Dendritic cell treated with granulocyte-macrophage colony-stimulating factor and Interleukin-4, amounts not matched to agents 40 ng/mL and 50 ng/mL, for 4 days (primary cell): ENCODE measurements around the gene FAM20A.

ENCODE experiments used
- H3K27ac Mint-ChIP-seq: one replicate; pipeline ENCODE4 v1.8.0; 2022; ENCODE audit warnings: mild to moderate bottlenecking, mixed read lengths
- H3K27me3 Mint-ChIP-seq: one replicate; pipeline ENCODE4 v1.8.0; 2022; ENCODE audit warnings: mild to moderate bottlenecking, mixed read lengths
- H3K36me3 Mint-ChIP-seq: one replicate; pipeline ENCODE4 v1.8.0; 2022; ENCODE audit warnings: low read depth, mixed read lengths
- H3K4me1 Mint-ChIP-seq: one replicate; pipeline ENCODE4 v1.8.0; 2022; ENCODE audit warnings: low read depth, mixed read lengths
- H3K4me3 Mint-ChIP-seq: one replicate; pipeline ENCODE4 v1.8.0; 2022; ENCODE audit warnings: mild to moderate bottlenecking, moderate library complexity, mixed read lengths
- H3K9me3 Mint-ChIP-seq: one replicate; pipeline ENCODE4 v1.8.0; 2022; ENCODE audit warnings: mixed read lengths
- intact Hi-C: fragments of 100-400 bp; cut with micrococcal nuclease; formaldehyde crosslinking; loops from one replicate; pipeline ENCODE4 v1.15.0; 2022

FAM20A gene

DNA sequence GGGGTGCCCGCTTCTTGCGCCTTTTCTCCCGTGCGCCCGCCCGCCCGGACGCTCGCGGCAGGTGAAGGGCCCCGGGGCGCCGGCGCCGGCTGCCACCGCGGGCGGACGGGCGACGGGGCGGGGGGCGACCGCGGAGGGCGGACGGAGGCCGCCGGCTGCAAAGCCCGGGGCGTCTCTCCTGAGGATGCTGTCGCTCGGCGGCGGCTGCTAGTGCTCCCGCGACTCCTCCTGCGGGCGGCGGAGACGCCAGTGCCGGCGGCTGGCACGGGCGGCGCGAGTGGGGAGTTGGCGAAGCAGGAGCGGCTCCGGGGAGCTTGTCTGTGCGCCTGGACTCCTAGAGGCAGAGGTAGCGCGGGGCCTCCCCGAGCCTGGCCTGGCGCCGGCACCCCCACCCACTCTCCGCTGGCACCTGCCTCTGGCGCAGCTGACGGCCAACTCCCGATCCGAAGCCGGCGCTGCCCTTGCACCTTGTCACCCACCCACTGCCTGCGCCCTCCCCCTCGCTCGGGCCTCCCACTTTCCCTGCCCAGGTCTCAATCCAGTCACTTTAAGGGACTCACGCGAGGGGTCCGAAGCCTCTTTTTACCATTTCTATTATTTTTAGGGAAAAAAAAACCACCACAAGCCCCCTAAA lies at the start of gene FAM20A:
Gene FAM20A (minus strand): TSS at position 437 of the 634 bp plus-strand sequence. CDS start 701 bp downstream, outside the sequence.
- H3K9me3 Mint-ChIP-seq = no peaks in the 10 kb centered on the region
- H3K36me3 Mint-ChIP-seq = peaks cover 6% of the 10 kb centered on the region
- H3K27ac Mint-ChIP-seq = peak within 1 kb of the TSS; percentile 85
- peak within 1 kb of the TSS; percentile 86 for H3K4me3 Mint-ChIP-seq
- H3K4me1 Mint-ChIP-seq = peaks cover 71% of the 10 kb centered on the region
- intact Hi-C loops = no loop called here
- peaks cover 41% of the 10 kb centered on the region for H3K27me3 Mint-ChIP-seq

DNA sequence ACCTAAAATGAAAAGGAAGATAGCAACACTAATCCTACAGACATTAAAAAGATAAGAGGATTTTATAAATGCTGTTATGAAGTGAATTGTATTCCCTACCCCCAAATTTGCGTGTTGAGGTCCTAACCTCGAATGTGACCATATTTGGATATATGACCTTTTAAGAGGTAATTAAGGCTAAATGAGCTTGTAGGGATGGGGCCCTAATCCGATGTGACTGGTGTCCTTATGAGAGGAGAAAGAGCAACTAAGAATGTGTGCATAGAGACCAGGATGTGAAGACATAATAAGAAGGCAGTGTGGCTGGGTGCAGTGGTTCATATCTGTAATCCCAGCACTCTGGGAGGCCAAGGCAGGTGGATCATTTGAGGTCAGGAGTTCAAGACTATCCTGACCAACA lies 48.2 kb upstream of the FAM20A start:
- Mint-ChIP-seq H3K9me3 (peaks cover 14% of the 10 kb centered on the region), H3K4me1 (no peaks in the 10 kb centered on the region), H3K27me3 (peaks cover 12% of the 10 kb centered on the region), H3K27ac (no peak overlapping the region), H3K4me3 (no peak overlapping the region), H3K36me3 (no peaks in the 10 kb centered on the region)
- intact Hi-C loops = loop anchor here (10.0 kb wide), 1 partner anchor 505 kb away; no protein-coding TSS in a partner anchor

- Mint-ChIP-seq H3K4me3 (no peak overlapping the region), H3K27me3 (peaks cover 15% of the 10 kb centered on the region), H3K4me1 (no peaks in the 10 kb centered on the region), H3K27ac (no peak overlapping the region), H3K36me3 (no peaks in the 10 kb centered on the region), H3K9me3 (peaks cover 14% of the 10 kb centered on the region)
- intact Hi-C loops = loop anchor here (10.0 kb wide), 1 partner anchor 502 kb away; no protein-coding TSS in a partner anchor
Measured at GRCh38 chr17:68646626-68647526, 45.7 kb upstream of the FAM20A start.

DNA sequence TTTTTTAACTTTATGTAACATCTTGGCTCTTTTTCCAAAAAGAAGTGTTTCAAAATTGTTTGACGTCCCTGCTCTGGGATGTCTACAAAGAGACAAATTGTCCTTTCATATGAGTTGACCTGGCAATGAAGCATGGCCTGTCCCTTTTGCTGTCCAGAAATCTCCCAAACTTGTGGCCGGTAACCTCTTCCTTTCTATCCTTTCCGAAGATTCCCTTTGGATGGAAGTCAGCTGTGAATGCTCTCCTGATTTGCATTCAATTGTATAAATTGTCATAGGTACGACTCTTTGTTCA lies 40.9 kb upstream of the FAM20A start:
- Mint-ChIP-seq H3K27ac (no peak overlapping the region), H3K4me3 (no peak overlapping the region), H3K27me3 (peaks cover 11% of the 10 kb centered on the region), H3K9me3 (peaks cover 10% of the 10 kb centered on the region), H3K36me3 (no peaks in the 10 kb centered on the region), H3K4me1 (no peaks in the 10 kb centered on the region)
- intact Hi-C loops = loop anchor here (10.0 kb wide), 1 partner anchor 497 kb away; no protein-coding TSS in a partner anchor

DNA sequence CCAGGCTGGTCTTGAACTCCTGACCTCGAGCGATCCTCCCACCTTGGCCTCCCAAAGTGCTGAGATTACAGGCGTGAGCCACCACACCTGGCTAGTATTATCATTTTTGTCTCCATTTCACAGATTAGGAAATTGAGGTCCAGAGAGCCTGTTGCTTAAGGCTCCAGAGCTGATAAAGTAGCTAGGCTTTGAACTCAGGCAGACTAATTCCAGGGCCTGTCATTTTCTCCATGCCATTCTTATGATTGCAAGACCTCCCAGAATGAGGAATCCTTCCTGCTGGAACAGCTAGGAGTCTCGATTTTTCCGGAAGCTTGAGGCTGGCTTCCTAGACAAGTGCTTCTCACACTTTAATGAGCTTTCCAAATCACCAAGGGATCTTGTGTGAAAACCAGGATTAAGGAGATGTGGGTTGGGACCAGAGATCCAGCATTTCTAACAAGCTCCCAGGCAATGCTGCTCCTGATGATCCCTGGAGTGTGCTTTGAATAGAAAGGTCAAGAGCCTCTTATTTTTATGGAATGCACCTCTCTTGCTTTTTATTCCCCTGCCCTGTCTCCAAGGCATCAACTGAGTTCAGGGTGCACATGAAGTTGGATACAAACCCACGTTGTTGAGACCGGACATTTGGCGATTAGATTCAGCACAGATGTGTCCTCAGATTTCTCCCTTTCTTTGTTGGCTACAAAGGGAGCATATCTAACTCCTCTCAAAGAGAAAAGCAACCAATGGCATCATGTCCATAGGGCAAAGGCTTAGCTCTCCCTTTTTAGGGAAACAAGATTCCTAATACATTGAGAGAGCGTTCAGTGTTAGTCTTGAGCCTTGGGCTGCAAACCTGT lies 40.3 kb upstream of the FAM20A start:
- Mint-ChIP-seq H3K27me3 (peaks cover 11% of the 10 kb centered on the region), H3K36me3 (no peaks in the 10 kb centered on the region), H3K9me3 (peaks cover 10% of the 10 kb centered on the region), H3K4me3 (no peak overlapping the region), H3K4me1 (no peaks in the 10 kb centered on the region), H3K27ac (no peak overlapping the region)
- intact Hi-C loops = loop anchor here (10.0 kb wide), 1 partner anchor 497 kb away; no protein-coding TSS in a partner anchor

- H3K36me3 Mint-ChIP-seq = no peaks in the 10 kb centered on the region
- no peak overlapping the region for H3K27ac Mint-ChIP-seq
- H3K4me3 Mint-ChIP-seq = no peak overlapping the region
- peaks cover 17% of the 10 kb centered on the region for H3K9me3 Mint-ChIP-seq
- H3K4me1 Mint-ChIP-seq = no peaks in the 10 kb centered on the region
- intact Hi-C loops = loop anchor here (10.0 kb wide), 1 partner anchor 496 kb away; no protein-coding TSS in a partner anchor
- peaks cover 9% of the 10 kb centered on the region for H3K27me3 Mint-ChIP-seq
Measured at GRCh38 chr17:68640242-68640989, 39.2 kb upstream of the FAM20A start.

- intact Hi-C loops = no loop called here
- Mint-ChIP-seq H3K4me3 (no peak overlapping the region), H3K9me3 (peaks cover 20% of the 10 kb centered on the region), H3K36me3 (no peaks in the 10 kb centered on the region), H3K27me3 (no peaks in the 10 kb centered on the region), H3K4me1 (no peaks in the 10 kb centered on the region), H3K27ac (no peak overlapping the region)
Measured at GRCh38 chr17:68634345-68634876, 33.2 kb upstream of the FAM20A start.

- no peak overlapping the region for H3K4me3 Mint-ChIP-seq
- H3K9me3 Mint-ChIP-seq = no peaks in the 10 kb centered on the region
- intact Hi-C loops = no loop called here
- H3K27me3 Mint-ChIP-seq = peaks cover 3% of the 10 kb centered on the region
- peaks cover 11% of the 10 kb centered on the region for H3K4me1 Mint-ChIP-seq
- H3K36me3 Mint-ChIP-seq = no peaks in the 10 kb centered on the region
- H3K27ac Mint-ChIP-seq = no peak overlapping the region
Measured at GRCh38 chr17:68628576-68628957, 27.4 kb upstream of the FAM20A start.

- peaks cover 11% of the 10 kb centered on the region for H3K4me1 Mint-ChIP-seq
- H3K4me3 Mint-ChIP-seq = no peak overlapping the region
- H3K36me3 Mint-ChIP-seq = no peaks in the 10 kb centered on the region
- intact Hi-C loops = no loop called here
- H3K27me3 Mint-ChIP-seq = peaks cover 3% of the 10 kb centered on the region
- H3K9me3 Mint-ChIP-seq = no peaks in the 10 kb centered on the region
- no peak overlapping the region for H3K27ac Mint-ChIP-seq
Measured at GRCh38 chr17:68627956-68628575, 26.9 kb upstream of the FAM20A start.

DNA sequence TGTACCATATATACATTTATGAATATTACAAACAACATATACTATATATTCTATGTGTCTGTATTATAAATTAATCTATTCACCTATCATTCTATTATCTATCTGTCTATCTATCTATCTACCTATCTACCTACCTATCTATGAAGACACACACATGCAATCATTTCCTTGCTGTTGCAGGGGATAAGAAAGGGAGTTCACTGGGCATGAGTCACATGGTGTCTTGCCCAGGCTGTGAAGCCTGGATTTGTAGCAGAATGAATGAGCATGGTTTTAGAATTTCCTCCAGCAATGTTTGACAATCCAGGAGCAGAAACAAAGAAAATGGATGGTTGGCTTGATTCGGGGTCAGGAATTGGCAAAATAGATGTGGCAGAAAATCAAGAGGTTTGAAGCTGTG lies 23.2 kb upstream of the FAM20A start:
- H3K27me3 Mint-ChIP-seq = peaks cover 8% of the 10 kb centered on the region
- no peak overlapping the region for H3K4me3 Mint-ChIP-seq
- H3K9me3 Mint-ChIP-seq = peaks cover 13% of the 10 kb centered on the region
- peaks cover 11% of the 10 kb centered on the region for H3K4me1 Mint-ChIP-seq
- intact Hi-C loops = no loop called here
- H3K27ac Mint-ChIP-seq = no peak overlapping the region
- no peaks in the 10 kb centered on the region for H3K36me3 Mint-ChIP-seq

DNA sequence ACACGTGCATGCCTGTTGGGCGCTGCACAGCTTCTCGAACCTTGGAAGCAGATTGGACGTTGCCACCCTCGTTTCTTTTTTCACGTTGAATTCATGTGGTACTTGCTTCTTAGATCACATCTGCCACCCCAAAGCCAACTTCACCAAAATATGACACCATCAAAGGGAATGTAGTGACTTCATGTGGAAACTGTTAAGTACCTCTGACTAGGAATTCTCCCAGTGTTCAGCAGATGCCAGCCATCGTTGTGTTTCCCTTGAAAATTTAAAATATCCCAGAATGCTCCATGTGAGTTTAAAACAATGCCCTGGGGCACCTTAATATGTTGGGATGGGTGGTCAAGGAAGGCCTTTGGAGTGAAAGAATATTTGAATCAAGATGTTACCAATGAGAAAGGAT lies 22.6 kb upstream of the FAM20A start:
- Mint-ChIP-seq H3K27ac (no peak overlapping the region), H3K36me3 (no peaks in the 10 kb centered on the region), H3K27me3 (peaks cover 11% of the 10 kb centered on the region), H3K4me3 (no peak overlapping the region), H3K9me3 (peaks cover 13% of the 10 kb centered on the region), H3K4me1 (peaks cover 11% of the 10 kb centered on the region)
- intact Hi-C loops = no loop called here

DNA sequence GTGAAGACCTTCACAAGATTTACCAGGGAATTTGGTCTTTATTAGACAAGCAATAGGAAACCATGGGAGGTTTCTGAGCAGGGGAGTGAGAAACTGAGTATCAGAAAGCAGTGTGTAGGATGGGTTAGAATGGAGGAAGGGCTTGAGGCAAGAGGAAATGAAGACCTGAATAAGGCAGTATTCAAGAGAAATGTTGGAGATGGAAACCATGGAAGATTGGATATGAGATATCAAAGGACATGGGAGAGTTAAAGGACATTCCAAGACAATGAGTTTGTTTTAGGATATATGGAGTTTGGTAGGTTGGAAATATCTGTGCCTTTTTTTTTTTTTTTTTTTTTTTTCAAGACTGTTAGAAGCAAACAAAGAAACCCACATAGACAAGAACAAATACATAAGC lies 21.3 kb upstream of the FAM20A start:
- H3K9me3 Mint-ChIP-seq = peaks cover 13% of the 10 kb centered on the region
- H3K27ac Mint-ChIP-seq = no peak overlapping the region
- H3K36me3 Mint-ChIP-seq = no peaks in the 10 kb centered on the region
- no peaks in the 10 kb centered on the region for H3K4me1 Mint-ChIP-seq
- intact Hi-C loops = no loop called here
- peaks cover 15% of the 10 kb centered on the region for H3K27me3 Mint-ChIP-seq
- no peak overlapping the region for H3K4me3 Mint-ChIP-seq

DNA sequence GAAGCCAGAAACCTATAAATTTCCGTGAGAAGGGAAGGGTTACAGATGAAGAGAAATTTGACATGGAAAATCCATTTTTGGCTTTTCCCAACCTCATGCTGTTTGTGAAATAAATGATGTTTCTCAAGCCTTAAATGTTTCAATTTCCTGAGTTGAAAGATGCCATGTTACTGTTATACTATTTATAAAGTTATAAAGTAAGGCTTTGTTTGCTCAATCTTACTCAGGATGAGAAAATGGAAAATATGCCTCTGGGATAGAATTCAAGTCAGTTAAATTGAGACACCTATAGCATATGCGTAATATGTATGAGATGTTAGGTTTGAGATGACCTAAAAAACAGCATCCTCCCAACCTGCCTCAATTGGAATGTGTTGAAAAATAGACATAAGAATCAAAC lies 19.9 kb upstream of the FAM20A start:
- no peaks in the 10 kb centered on the region for H3K36me3 Mint-ChIP-seq
- H3K4me1 Mint-ChIP-seq = no peaks in the 10 kb centered on the region
- peaks cover 13% of the 10 kb centered on the region for H3K9me3 Mint-ChIP-seq
- no peak overlapping the region for H3K27ac Mint-ChIP-seq
- H3K27me3 Mint-ChIP-seq = peaks cover 14% of the 10 kb centered on the region
- no peak overlapping the region for H3K4me3 Mint-ChIP-seq
- intact Hi-C loops = no loop called here
